Skeletal muscle cell (primary cell): ENCODE results near the gene SLC35D2.
"Not testable (repeated sequence)": the region's sequence is repeated elsewhere in the genome, so short reads cannot be mapped to it uniquely, and the experiment has no call there.

Experiments used
- DNase-seq: peaks from one replicate; pipeline ENCODE4 v3.0.0-alpha.2; 2010; ENCODE audit warnings: low read depth
- H3K4me3 ChIP-seq: 2 replicates; pipeline ENCODE4 v1.5.1; 2011; ENCODE audit warnings: low read depth, mild to moderate bottlenecking, control low read depth, low read length, moderate library complexity

SLC35D2 gene

GRCh38 chr9:96367943-96368342, 15.6 kb downstream of the SLC35D2 start:
- no peak overlapping the region for H3K4me3 ChIP-seq
- no peak for DNase-seq

GRCh38 chr9:96363175-96363967, 20.1 kb downstream of the SLC35D2 start:
- no peak for DNase-seq
- no peak overlapping the region for H3K4me3 ChIP-seq

- not testable (repeated sequence) for DNase-seq
Measured at GRCh38 chr9:96362119-96362518, 21.4 kb downstream of the SLC35D2 start.

GRCh38 chr9:96361668-96362067, 21.8 kb downstream of the SLC35D2 start:
- H3K4me3 ChIP-seq, result no peak overlapping the region

More at GRCh38 chr9:96362119-96362518, 21.4 kb downstream of the SLC35D2 start:
- H3K4me3 ChIP-seq, result not testable (repeated sequence)

GRCh38 chr9:96360976-96361375, 22.5 kb downstream of the SLC35D2 start:
- DNase-seq, result no peak
- H3K4me3 ChIP-seq, result no peak overlapping the region

More at GRCh38 chr9:96361668-96362067, 21.8 kb downstream of the SLC35D2 start:
- no peak for DNase-seq

GRCh38 chr9:96360523-96360922, 23.0 kb downstream of the SLC35D2 start:
- DNase-seq, H3K4me3 ChIP-seq: not testable (repeated sequence)

- DNase-seq, result no peak
- no peak overlapping the region for H3K4me3 ChIP-seq
Measured at GRCh38 chr9:96350866-96351265, 32.6 kb downstream of the SLC35D2 start.

- DNase-seq, result no peak
- H3K4me3 ChIP-seq, result no peak overlapping the region
Measured at GRCh38 chr9:96348261-96348660, 35.2 kb downstream of the SLC35D2 start.

GRCh38 chr9:96345551-96345950, 38.0 kb downstream of the SLC35D2 start:
- H3K4me3 ChIP-seq, result no peak overlapping the region
- no peak for DNase-seq

GRCh38 chr9:96344458-96345180, 38.9 kb downstream of the SLC35D2 start:
- peak; percentile 90 for DNase-seq
- H3K4me3 ChIP-seq, result no peak overlapping the region

- H3K4me3 ChIP-seq, result no peak overlapping the region
- no peak for DNase-seq
Measured at GRCh38 chr9:96343515-96344360, 39.8 kb downstream of the SLC35D2 start.

GRCh38 chr9:96342571-96343245, 40.8 kb downstream of the SLC35D2 start:
- no peak overlapping the region for H3K4me3 ChIP-seq
- no peak for DNase-seq

- H3K4me3 ChIP-seq, result no peak overlapping the region
- no peak for DNase-seq
Measured at GRCh38 chr9:96340707-96341106, 42.8 kb downstream of the SLC35D2 start.

GRCh38 chr9:96338299-96338698, 45.2 kb downstream of the SLC35D2 start:
- no peak for DNase-seq

GRCh38 chr9:96333958-96334357, 49.6 kb downstream of the SLC35D2 start:
- H3K4me3 ChIP-seq, result no peak overlapping the region
- no peak for DNase-seq

More at GRCh38 chr9:96338299-96338698, 45.2 kb downstream of the SLC35D2 start:
- H3K4me3 ChIP-seq, result no peak overlapping the region

- no peak for DNase-seq
- H3K4me3 ChIP-seq, result no peak overlapping the region
Measured at GRCh38 chr9:96331236-96331947, 52.1 kb downstream of the SLC35D2 start.

- no peak overlapping the region for H3K4me3 ChIP-seq
- DNase-seq, result no peak
Measured at GRCh38 chr9:96327694-96328352, 55.7 kb downstream of the SLC35D2 start.

GRCh38 chr9:96323169-96323568, 60.3 kb downstream of the SLC35D2 start:
- no peak overlapping the region for H3K4me3 ChIP-seq
- DNase-seq, result no peak
